ENCODE results near the gene DDB1.

- TF ChIP-seq CHD1 (IDR thresholded peaks at IDR 0.05; ENCODE audit: low read depth, low read length) (no peak), ZBTB33 (IDR thresholded peaks at IDR 0.05) (no peak), EZH2 (IDR thresholded peaks at IDR 0.05; ENCODE audit: borderline replicate concordance, control insufficient read depth, low read depth, low read length) (no peak), KLF5 (IDR thresholded peaks at IDR 0.05; ENCODE audit: partially characterized antibody) (no peak), CTCF (IDR thresholded peaks at IDR 0.05 in 2 of 3, conservative IDR thresholded peaks at IDR 0.05 in 1 of 3; ENCODE audit: control insufficient read depth in 2 of 3, extremely low read depth in 1 of 3, insufficient read depth in 1 of 3, low read depth in 3 of 3, low read length in 3 of 3) (no peak), NRF1 (conservative IDR thresholded peaks at IDR 0.05; ENCODE audit: low read depth, low read length) (no peak), ATF2 (IDR thresholded peaks at IDR 0.05; ENCODE audit: low read length) (no peak), RAD21 (IDR thresholded peaks at IDR 0.05; ENCODE audit: insufficient read depth, low read depth, low read length) (no peak), RB1 (IDR thresholded peaks at IDR 0.05; ENCODE audit: borderline replicate concordance) (no peak), RAD51 (IDR thresholded peaks at IDR 0.05) (no peak), RELA (IDR thresholded peaks at IDR 0.05; ENCODE audit: borderline replicate concordance, partially characterized antibody) (no peak), POLR2AphosphoS2 (IDR thresholded peaks at IDR 0.05; ENCODE audit: low read depth, low read length) (no peak)
These were observed 64.2 kb downstream of the DDB1 start for GRCh38 chr11:61268588-61269250.

Data from GM12878 (cell line).